Measurements from ENCODE around the gene ALG14.
"Not testable (repeated sequence)": the region's sequence is repeated elsewhere in the genome, so short reads cannot be mapped to it uniquely, and the experiment has no call there.

The ALG14 gene

DNA sequence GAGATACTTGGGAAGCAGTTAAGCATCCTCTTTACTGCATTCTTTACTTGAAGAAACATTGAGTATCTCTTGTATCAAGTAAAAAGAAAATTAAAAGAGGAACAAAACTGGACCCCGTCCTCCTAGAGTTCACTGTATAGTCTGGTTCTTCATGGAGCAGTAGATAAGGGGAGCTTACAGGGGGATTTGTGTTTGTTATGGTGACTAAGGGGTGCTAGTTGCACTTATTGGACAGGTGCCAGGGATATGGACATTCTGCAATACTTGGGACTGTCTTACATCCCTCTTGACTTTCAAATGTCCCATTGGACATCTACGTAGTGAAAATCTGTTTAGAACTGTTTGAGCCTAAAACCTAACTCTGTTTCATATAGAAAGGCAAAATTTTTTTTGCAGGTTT lies 67.2 kb downstream of the ALG14 start:
- no peak for DNase-seq

- no peak for DNase-seq
Observed at GRCh38 chr1:95004013-95004412, 68.7 kb downstream of the ALG14 start.

- no peak for DNase-seq
Observed at GRCh38 chr1:95003433-95003738, 69.4 kb downstream of the ALG14 start.

GRCh38 chr1:95002540-95003432 lies 70.0 kb downstream of the ALG14 start:
- DNase-seq: no peak

- DNase-seq: no peak
Observed at GRCh38 chr1:95002164-95002539, 70.6 kb downstream of the ALG14 start.

- no peak for DNase-seq
Observed at GRCh38 chr1:94999456-95000131, 73.2 kb downstream of the ALG14 start.

DNA sequence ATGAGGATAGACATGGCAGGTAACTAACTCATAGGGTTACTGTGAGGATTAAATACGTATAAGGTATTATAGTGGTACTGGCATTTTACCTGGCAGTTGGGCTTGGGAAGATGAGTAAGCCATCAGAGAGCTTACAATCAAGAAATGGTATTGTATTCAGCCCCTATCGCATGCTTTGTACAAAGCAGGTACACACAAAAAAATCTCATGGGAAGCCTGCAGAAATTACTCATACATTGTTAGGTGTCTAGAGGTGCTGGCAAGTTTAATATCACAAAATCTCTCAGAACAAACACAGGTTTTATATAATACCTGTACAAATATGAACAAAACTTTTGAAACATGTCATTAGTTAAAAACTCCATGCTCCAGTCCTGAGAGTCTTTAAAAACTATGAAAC lies 74.0 kb downstream of the ALG14 start:
- no peak for DNase-seq

- DNase-seq: no peak
Observed at GRCh38 chr1:94998114-94998513, 74.6 kb downstream of the ALG14 start.

DNA sequence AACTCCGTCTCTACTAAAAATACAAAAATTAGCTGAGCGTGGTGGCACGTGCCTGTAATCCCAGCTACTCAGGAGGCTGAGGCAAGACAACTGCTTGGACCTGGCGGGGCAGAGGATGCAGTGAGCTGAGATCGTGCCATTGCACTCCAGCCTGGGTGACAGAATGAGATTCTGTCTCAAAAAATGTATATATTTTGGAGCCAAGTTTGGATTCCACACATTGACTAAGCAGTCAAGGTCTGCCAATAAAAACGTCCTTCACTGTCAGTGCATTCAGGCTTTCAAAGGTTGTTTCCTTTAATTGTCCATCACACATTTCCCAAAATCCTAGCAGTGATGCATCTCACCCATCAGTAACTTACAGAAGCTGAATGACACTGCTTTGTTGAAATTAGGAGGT lies 77.2 kb downstream of the ALG14 start:
- DNase-seq: not testable (repeated sequence)

DNA sequence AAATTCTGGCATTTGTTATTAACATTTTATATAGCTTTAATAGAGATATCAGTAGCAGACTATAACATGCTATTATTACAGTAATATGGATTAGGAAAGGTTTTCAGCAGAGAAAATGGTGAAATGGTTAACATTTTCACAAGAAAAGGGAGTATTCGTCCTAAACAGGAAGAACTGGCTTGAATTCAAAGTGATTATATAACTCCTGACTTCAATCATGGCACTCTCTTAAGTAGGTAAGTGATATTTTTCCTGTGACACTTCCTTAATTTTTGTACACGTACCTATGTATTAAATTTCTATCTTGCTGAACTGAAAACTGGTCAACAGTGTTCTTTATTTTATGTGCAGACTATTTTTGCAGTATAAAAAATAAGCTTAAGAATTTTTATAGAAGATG lies 77.9 kb downstream of the ALG14 start:
- DNase-seq: no peak

DNA sequence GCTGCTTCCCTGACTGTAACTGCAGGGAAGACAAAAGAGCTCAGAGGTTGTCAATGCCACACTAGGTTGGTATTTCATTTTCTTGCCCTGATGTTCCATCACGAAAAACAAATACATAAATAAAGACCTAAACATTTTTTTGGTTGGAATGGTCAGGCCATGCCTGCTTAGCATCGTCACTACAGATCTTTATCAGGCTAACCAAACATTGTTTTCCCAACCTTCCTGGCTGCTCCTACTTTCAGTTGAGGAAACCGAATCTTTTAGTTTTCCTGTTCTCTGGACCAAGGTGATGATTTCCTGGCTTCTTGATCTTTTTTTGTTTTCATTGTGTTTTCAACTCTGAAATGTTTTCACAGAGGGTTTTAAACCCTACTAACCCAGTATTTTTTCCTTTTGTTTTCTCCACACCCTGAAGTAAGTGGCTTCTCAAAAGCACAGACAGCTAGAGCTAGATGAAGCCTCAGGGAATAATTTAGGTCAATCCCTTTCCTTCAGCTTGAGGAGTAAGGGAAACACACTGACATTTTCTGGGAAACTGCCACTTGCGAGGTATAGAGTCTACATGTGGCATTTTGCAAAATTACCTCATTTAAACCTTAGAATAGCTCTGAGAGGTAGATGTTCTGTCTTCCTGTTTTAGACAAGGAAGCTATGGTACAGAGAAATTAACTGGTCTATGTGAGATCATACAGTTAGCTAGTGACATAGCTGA lies 78.7 kb downstream of the ALG14 start:
- DNase-seq: no peak

- DNase-seq: no peak
Observed at GRCh38 chr1:94992863-94993563, 79.7 kb downstream of the ALG14 start.

GRCh38 chr1:94992161-94992560 lies 80.6 kb downstream of the ALG14 start:
- DNase-seq: no peak

GRCh38 chr1:94989911-94990473 lies 82.8 kb downstream of the ALG14 start:
- no peak for DNase-seq

- DNase-seq: no peak
Observed at GRCh38 chr1:94989398-94989797, 83.4 kb downstream of the ALG14 start.

GRCh38 chr1:94988356-94988755 lies 84.4 kb downstream of the ALG14 start:
- DNase-seq: no peak

DNA sequence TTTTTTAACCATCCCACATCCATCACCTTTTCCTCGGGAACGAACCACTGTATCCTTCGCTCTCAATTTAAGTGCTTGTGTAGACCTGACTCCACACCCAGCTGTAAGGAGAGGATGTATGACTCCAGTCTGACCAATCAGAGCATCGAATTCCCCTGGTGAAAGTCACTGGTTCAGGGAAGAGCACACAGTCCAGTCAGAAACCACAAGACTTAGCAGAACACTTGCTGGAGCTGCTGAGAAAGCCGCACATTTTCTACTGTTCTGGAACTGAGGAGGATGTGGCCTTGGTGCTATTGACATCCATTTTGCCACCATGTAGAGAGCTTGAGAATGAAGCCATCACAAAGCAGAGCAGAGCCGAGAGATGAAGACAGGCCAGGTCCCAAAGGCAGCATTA lies 86.0 kb downstream of the ALG14 start:
- DNase-seq: no peak

GRCh38 chr1:94983171-94983739 lies 89.5 kb downstream of the ALG14 start:
- no peak for DNase-seq

DNA sequence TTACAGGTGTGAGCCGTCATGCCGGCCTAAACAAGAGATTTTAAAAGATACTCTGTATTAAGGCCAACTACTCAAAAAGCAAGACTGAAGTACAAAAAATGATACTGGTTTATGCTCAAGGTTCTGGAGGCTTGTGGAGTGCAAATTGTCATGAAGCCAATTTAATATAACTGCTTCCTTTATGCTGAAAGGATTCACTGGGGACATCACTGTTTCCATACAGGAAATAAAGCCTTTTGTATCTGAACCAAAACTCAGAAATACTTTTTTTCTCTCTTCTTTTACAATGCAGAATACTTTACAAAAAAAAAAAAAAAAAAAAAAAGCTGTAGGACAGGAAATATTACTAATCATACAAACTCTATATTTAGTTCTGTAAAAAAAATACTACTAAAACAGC lies 90.4 kb downstream of the ALG14 start:
- no peak for DNase-seq

DNA sequence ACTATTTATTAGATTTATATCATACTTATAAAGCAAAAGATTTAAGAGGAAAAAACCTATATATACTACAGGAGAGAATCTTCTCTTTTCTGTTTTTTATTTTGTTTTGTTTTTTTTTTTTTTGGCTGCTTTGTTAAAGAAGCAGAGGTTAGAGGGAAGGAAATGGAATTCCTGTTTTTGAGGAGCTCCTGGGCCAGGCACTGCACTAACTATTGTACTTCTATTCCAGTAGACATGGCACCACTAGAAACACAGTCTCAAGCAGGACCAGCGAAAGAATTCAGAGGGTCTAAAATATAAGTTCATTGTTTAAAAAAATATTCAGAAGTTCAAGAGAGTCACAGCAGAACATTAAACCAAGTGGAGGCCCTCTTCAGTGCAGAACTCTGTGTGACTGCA lies 91.2 kb downstream of the ALG14 start:
- no peak for DNase-seq

GRCh38 chr1:94980582-94981574 lies 91.9 kb downstream of the ALG14 start:
- DNase-seq: no peak
